Suprapubic skin (tissue), 3 donors: ENCODE data around the gene AKAP12.

ENCODE experiments used
- CTCF ChIP-seq, 2 donors: fragments of 200-600 bp in 1 of 2; fragments of 450-650 bp in 1 of 2; sonication (generic) in 1 of 2; IDR thresholded peaks; one replicate each; pipeline ENCODE4 v1.5.1; 2016 to 2019; ENCODE audit warnings: antibody characterized with exemption in 2 of 2, mild to moderate bottlenecking in 1 of 2, moderate library complexity in 1 of 2
- EP300 ChIP-seq: sonication (generic); formaldehyde crosslinking; IDR thresholded peaks from one replicate; pipeline ENCODE4 v1.6.1; 2017; ENCODE audit warnings: antibody characterized with exemption
- POLR2A ChIP-seq, 2 donors: fragments of 450-650 bp; IDR thresholded peaks; one replicate each; pipeline ENCODE4 v1.6.1; 2017; ENCODE audit warnings: antibody characterized with exemption in 2 of 2, mild to moderate bottlenecking in 2 of 2, moderate library complexity in 2 of 2

GRCh38 chr6:151288712-151289398 lies 49.1 kb downstream of the AKAP12 start:
- TF ChIP-seq POLR2A (IDR thresholded peaks at IDR 0.05) (no peak), CTCF (IDR thresholded peaks at IDR 0.05) (no peak), EP300 (no peak)
